HepG2 (cell line): ENCODE results near the gene ATP2A2. TPM values are rescaled to one million over a fixed set of nuclear protein-coding genes. Genes with fewer than 3 reads are reported as not detected.

Experiments used
- ATAC-seq: fragments of 200-7000 bp; cut with Tn5 transposase; 3 replicates; pipeline ENCODE4 v1.9.1; 2020; ENCODE audit warnings: mild to moderate bottlenecking, moderate library complexity
- BruUV-seq: library from RNA; stranded (reverse); fragments of 400-500 nt; replicated peaks from 2 replicates; lab custom pipeline; 2021; lab: Mats Ljungman, UMichigan
- CTCF ChIA-PET: fragments of 300-600 bp; formaldehyde crosslinking; extraction: SDS; loops from one replicate; lab custom pipeline; 2021; ENCODE audit warnings: low total read pairs, inconsistent platforms, low intra/inter-chr PET ratio; lab: Yijun Ruan, JAX
- POLR2A ChIA-PET: fragments of 350-600 bp; sonication (Branson Sonifier 250); formaldehyde crosslinking; loops from one replicate; lab custom pipeline; 2020; ENCODE audit warnings: antibody characterized with exemption, inconsistent platforms; lab: Yijun Ruan, JAX
- DNase-seq: peaks from one replicate; pipeline ENCODE4 v3.0.0-alpha.2; 2015; ENCODE audit warnings: low spot score
- FAIRE-seq: peaks from 3 replicates; lab custom pipeline; 2011; peaks lifted over from hg19 to GRCh38; lab: Jason Lieb, UNC
- H2AFZ ChIP-seq: one replicate; pipeline ENCODE4 v1.6.1; 2011; ENCODE audit warnings: low read length, inconsistent platforms
- H3K27ac ChIP-seq: fragments of 300-600 bp; 3 replicates; pipeline ENCODE4 v1.8.0; 2011; ENCODE audit warnings: mixed run types, mild to moderate bottlenecking, mixed read lengths, low read length, inconsistent platforms; ENCODE audit not compliant: insufficient read depth; ENCODE audit errors: extremely low read length
- H3K27me3 ChIP-seq, 2 experiments: fragments of 200-600 bp in 1 of 2; 2 replicates in 1 of 2; 3 replicates in 1 of 2; pipeline versions ENCODE4 v1.6.0 to v1.8.0; 2011; ENCODE audit warnings: low read length in 2 of 2, mild to moderate bottlenecking in 2 of 2, moderate library complexity in 2 of 2, inconsistent platforms in 1 of 2; ENCODE audit not compliant: insufficient read depth in 2 of 2, control insufficient read depth in 1 of 2
- H3K36me3 ChIP-seq, 2 experiments: fragments of 200-600 bp in 1 of 2; replicated peaks in 1 of 2; 2 replicates in 1 of 2; 3 replicates in 1 of 2; pipeline versions ENCODE4 v1.5.1 to v1.8.0; 2011; ENCODE audit warnings: low read length in 2 of 2, inconsistent platforms in 1 of 2; ENCODE audit not compliant: insufficient read depth in 2 of 2, control insufficient read depth in 1 of 2
- H3K4me1 ChIP-seq: 2 replicates; pipeline ENCODE4 v1.5.1; 2012; ENCODE audit warnings: low read length, inconsistent platforms; ENCODE audit not compliant: insufficient read depth
- H3K4me2 ChIP-seq: 2 replicates; pipeline ENCODE4 v1.6.0; 2011; ENCODE audit warnings: low read depth, low read length, inconsistent platforms
- H3K4me3 ChIP-seq, 3 experiments: fragments of 200-600 bp in 1 of 3; sonication (generic), shearing (Covaris generic) in 1 of 3; replicated peaks in 1 of 3; 2 replicates each; pipeline ENCODE4 v1.5.1; 2011 to 2016; ENCODE audit warnings: low read length in 3 of 3, inconsistent platforms in 2 of 3, low read depth in 2 of 3, mild to moderate bottlenecking in 2 of 3, control low read depth in 1 of 3, mixed read lengths in 1 of 3; ENCODE audit not compliant: insufficient read depth in 1 of 3
- H3K79me2 ChIP-seq: one replicate; pipeline ENCODE4 v1.6.1; 2011; ENCODE audit warnings: low read length, inconsistent platforms; ENCODE audit not compliant: insufficient read depth
- H3K9ac ChIP-seq: 2 replicates; pipeline ENCODE4 v1.6.0; 2011; ENCODE audit warnings: mild to moderate bottlenecking, low read depth, low read length, inconsistent platforms; ENCODE audit not compliant: insufficient read depth
- H3K9me3 ChIP-seq: 2 replicates; pipeline ENCODE4 v1.5.1; 2012; ENCODE audit warnings: mild to moderate bottlenecking, low read length
- H4K20me1 ChIP-seq: 2 replicates; pipeline ENCODE4 v1.6.0; 2011; ENCODE audit warnings: inconsistent platforms, mild to moderate bottlenecking, low read length, moderate library complexity; ENCODE audit not compliant: insufficient read depth
- DMAP1 ChIP-seq: IDR thresholded peaks from 2 replicates; pipeline ENCODE4 v1.6.1; 2016
- ELF3 ChIP-seq: IDR thresholded peaks from 2 replicates; pipeline ENCODE4 v1.6.1; 2016; ENCODE audit warnings: missing genetic modification reagents, missing compliant biosample characterization
- FOXP1 ChIP-seq, 2 experiments: fragments of 450-650 bp in 1 of 2; IDR thresholded peaks; 2 replicates each; pipeline ENCODE4 v1.6.1; 2017 to 2018; ENCODE audit warnings: antibody characterized with exemption in 1 of 2
- HCFC1 ChIP-seq: fragments of 150-350 bp; IDR thresholded peaks from 2 replicates; pipeline ENCODE4 v1.6.1; 2014; ENCODE audit warnings: low read depth, low read length
- HNF1B ChIP-seq: sonication (generic); formaldehyde crosslinking; IDR thresholded peaks from 2 replicates; pipeline ENCODE4 v1.5.1; 2020; ENCODE audit warnings: mild to moderate bottlenecking, moderate library complexity, missing genetic modification reagents
- MYC ChIP-seq: sonication (generic); formaldehyde crosslinking; IDR thresholded peaks from 2 replicates; pipeline ENCODE4 v1.9.0; 2021; ENCODE audit warnings: missing genetic modification reagents, borderline replicate concordance
- SAP130 ChIP-seq: IDR thresholded peaks from 2 replicates; pipeline ENCODE4 v1.6.1; 2016; ENCODE audit warnings: low read depth
- SP140L ChIP-seq: sonication (generic); formaldehyde crosslinking; IDR thresholded peaks from 2 replicates; pipeline ENCODE4 v1.4.0; 2020; ENCODE audit warnings: missing genetic modification reagents, borderline replicate concordance
- ZBTB7A ChIP-seq: sonication (generic); formaldehyde crosslinking; IDR thresholded peaks from 2 replicates; pipeline ENCODE4 v1.8.0; 2022; ENCODE audit warnings: mild to moderate bottlenecking, missing genetic modification reagents
- ZFP41 ChIP-seq: sonication (generic); formaldehyde crosslinking; IDR thresholded peaks from 2 replicates; pipeline ENCODE4 v1.4.0; 2020; ENCODE audit warnings: mild to moderate bottlenecking, missing genetic modification reagents, borderline replicate concordance
- ZNF34 ChIP-seq: sonication (generic); formaldehyde crosslinking; IDR thresholded peaks from 2 replicates; pipeline ENCODE4 v1.4.0; 2020; ENCODE audit warnings: mild to moderate bottlenecking, missing genetic modification reagents, borderline replicate concordance
- ZNF562 ChIP-seq: sonication (generic); formaldehyde crosslinking; IDR thresholded peaks from 2 replicates; pipeline ENCODE4 v1.8.0; 2022; ENCODE audit warnings: missing genetic modification reagents, borderline replicate concordance
- ZNF567 ChIP-seq: sonication (generic); formaldehyde crosslinking; IDR thresholded peaks from 2 replicates; pipeline ENCODE4 v1.8.1; 2023; ENCODE audit warnings: mild to moderate bottlenecking, missing genetic modification reagents, borderline replicate concordance
- ZNF850 ChIP-seq: sonication (generic); formaldehyde crosslinking; conservative IDR thresholded peaks from 2 replicates; pipeline ENCODE4 v1.9.0; 2021; ENCODE audit warnings: mild to moderate bottlenecking, missing genetic modification reagents
- WGBS: methylation state at CpG from one replicate; pipeline ENCODE4 v1.1.6; 2017; ENCODE audit warnings: low lambda C conversion rate; 5-methylcytosine and 5-hydroxymethylcytosine counted together
- in situ Hi-C: cut with HindIII; loops from 2 replicates; pipeline ENCODE4 v1.10.0; 2017; ENCODE audit warnings: low pct_unique_long_range_greater_than_20kb; ENCODE audit not compliant: extremely low pct_ligation_motif_present
- intact Hi-C: fragments of 100-400 bp; cut with micrococcal nuclease; formaldehyde crosslinking; loops from one replicate; pipeline ENCODE4 v1.10.0; 2022; ENCODE audit not compliant: unreplicated experiment
- polyA plus RNA-seq, 8 experiments: library from polyadenylated mRNA; depleted of rRNA in 3 of 8; stranded (reverse) in 7 of 8; unstranded in 1 of 8; fragments of >200 nt; fragmentation: Illumina TruSeq in 4 of 8; extraction: Trizol in 4 of 8; gene quantifications; 2 replicates each; pipeline versions ENCODE4 v1.2.1 to v1.2.3, GENCODE V29; 2011 to 2016; ENCODE audit warnings: low read depth in 4 of 8, missing spikeins in 1 of 8, mixed read lengths in 1 of 8; ENCODE audit not compliant: insufficient read depth in 1 of 8
- total RNA-seq, 5 experiments: library from RNA; depleted of rRNA; stranded (reverse); fragments of >200 nt; fragmentation: Illumina TruSeq; extraction: Trizol; gene quantifications; 2 replicates each; pipeline ENCODE4 v1.2.3, GENCODE V29; 2016; ENCODE audit warnings: low read depth in 1 of 5
- TF ChIP-seq, protein P1 (sequence below), 2 experiments: sonication (generic) in 1 of 2; formaldehyde crosslinking in 1 of 2; IDR thresholded peaks; 2 replicates each; pipeline versions ENCODE4 v1.4.0 to v1.6.1; 2016 to 2020; ENCODE audit warnings: borderline replicate concordance in 1 of 2, low read depth in 1 of 2, mild to moderate bottlenecking in 1 of 2, missing genetic modification reagents in 1 of 2
- TF ChIP-seq, protein P2 (sequence below): sonication (generic); formaldehyde crosslinking; IDR thresholded peaks from 2 replicates; pipeline ENCODE4 v1.8.1; 2023; ENCODE audit warnings: missing genetic modification reagents, mild to moderate bottlenecking, borderline replicate concordance

ATP2A2 gene
- total and polyA plus RNA-seq, 2 of the 13 experiments (the other 11 are each of a cell fraction or from before 2014, with no cell fraction given) = 35.4 to 85.5 TPM

- ATAC-seq (peak; percentile 84), FAIRE-seq (no peak), DNase-seq (peak; percentile 58)
- no peak overlapping the region for H3K4me3 ChIP-seq
- no peaks in the 10 kb centered on the region for H3K79me2 ChIP-seq
- H3K27me3 ChIP-seq = no peaks in the 10 kb centered on the region
- no TSS peak for BruUV-seq
- H3K4me1 ChIP-seq = peaks cover 34% of the 10 kb centered on the region
- no peak overlapping the region for H3K4me2 ChIP-seq
- no peaks in the 10 kb centered on the region for H4K20me1 ChIP-seq
- intact Hi-C loops (no loop called here), in situ Hi-C loops (no loop called here)
- H3K9ac ChIP-seq = peak overlapping the region; percentile 8; the same call in 1 of the 2 replicates
- H3K27ac ChIP-seq = no peak overlapping the region
- ChIA-PET CTCF (no interaction called here), POLR2A (interaction anchor here (1.9 kb wide), 1 partner anchor 14 kb away, joined by 6 read pairs; no protein-coding TSS in a partner anchor)
- H3K36me3 ChIP-seq = no peaks in the 10 kb centered on the region
- no peaks in the 10 kb centered on the region for H3K9me3 ChIP-seq
- WGBS = 51% methylated on average over 6 of the region's 6 CpGs
- H2AFZ ChIP-seq = no peak overlapping the region
- TF ChIP-seq ZNF562 (CRISPR knock-in tag) (no peak), ZBTB7A (CRISPR knock-in tag) (no peak), ZNF567 (CRISPR knock-in tag) (no peak), DMAP1 (CRISPR knock-in tag) (no peak), HNF1B (CRISPR knock-in tag) (no peak), ELF3 (CRISPR knock-in tag) (peak; percentile 42; the same call in 1 of the 2 replicates), HCFC1 (no peak), SP140L (CRISPR knock-in tag) (no peak), SAP130 (CRISPR knock-in tag) (peak; percentile 36; the same call in 1 of the 2 replicates), ZNF34 (CRISPR knock-in tag) (no peak), MYC (no peak), ZNF850 (CRISPR knock-in tag) (no peak), ZFP41 (CRISPR knock-in tag) (no peak), FOXP1 (IDR thresholded peaks at IDR 0.05) (no peak), FOXP1 (CRISPR knock-in tag; IDR thresholded peaks at IDR 0.05) (peak; percentile 58; the same call in 1 of the 2 replicates)
- TF ChIP-seq, protein P1, sequence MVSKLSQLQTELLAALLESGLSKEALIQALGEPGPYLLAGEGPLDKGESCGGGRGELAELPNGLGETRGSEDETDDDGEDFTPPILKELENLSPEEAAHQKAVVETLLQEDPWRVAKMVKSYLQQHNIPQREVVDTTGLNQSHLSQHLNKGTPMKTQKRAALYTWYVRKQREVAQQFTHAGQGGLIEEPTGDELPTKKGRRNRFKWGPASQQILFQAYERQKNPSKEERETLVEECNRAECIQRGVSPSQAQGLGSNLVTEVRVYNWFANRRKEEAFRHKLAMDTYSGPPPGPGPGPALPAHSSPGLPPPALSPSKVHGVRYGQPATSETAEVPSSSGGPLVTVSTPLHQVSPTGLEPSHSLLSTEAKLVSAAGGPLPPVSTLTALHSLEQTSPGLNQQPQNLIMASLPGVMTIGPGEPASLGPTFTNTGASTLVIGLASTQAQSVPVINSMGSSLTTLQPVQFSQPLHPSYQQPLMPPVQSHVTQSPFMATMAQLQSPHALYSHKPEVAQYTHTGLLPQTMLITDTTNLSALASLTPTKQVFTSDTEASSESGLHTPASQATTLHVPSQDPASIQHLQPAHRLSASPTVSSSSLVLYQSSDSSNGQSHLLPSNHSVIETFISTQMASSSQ (IDR thresholded peaks at IDR 0.05; ENCODE audit: low read depth) = peak; percentile 34; the same call in 1 of the 2 replicates
- TF ChIP-seq, protein P1 (CRISPR knock-in tag; IDR thresholded peaks at IDR 0.05; ENCODE audit: borderline replicate concordance) = no peak
- TF ChIP-seq, protein P2, sequence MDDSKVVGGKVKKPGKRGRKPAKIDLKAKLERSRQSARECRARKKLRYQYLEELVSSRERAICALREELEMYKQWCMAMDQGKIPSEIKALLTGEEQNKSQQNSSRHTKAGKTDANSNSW = no peak
Observed at GRCh38 chr12:110233212-110233903, 47.7 kb upstream of the ATP2A2 start.
